Nephron progenitor cell (in vitro differentiated cells): Measurements from ENCODE around the gene SARDH.

ENCODE experiments used
- DNase-seq: peaks from one replicate; pipeline ENCODE4 v3.0.0; 2021
- H3K27ac Mint-ChIP-seq: 2 replicates; pipeline ENCODE4 v1.8.0; 2021; ENCODE audit warnings: mild to moderate bottlenecking, moderate library complexity, mixed read lengths
- H3K27me3 Mint-ChIP-seq: 2 replicates; pipeline ENCODE4 v1.8.0; 2021; ENCODE audit warnings: mild to moderate bottlenecking, low read depth, mixed read lengths; ENCODE audit not compliant: poor library complexity
- H3K36me3 Mint-ChIP-seq: 2 replicates; pipeline ENCODE4 v1.8.0; 2021; ENCODE audit warnings: low read depth, mixed read lengths
- H3K4me1 Mint-ChIP-seq: 2 replicates; pipeline ENCODE4 v1.8.0; 2021; ENCODE audit warnings: mixed read lengths
- H3K4me3 Mint-ChIP-seq: 2 replicates; pipeline ENCODE4 v1.8.0; 2021; ENCODE audit warnings: mild to moderate bottlenecking, moderate library complexity, mixed read lengths
- H3K9me3 Mint-ChIP-seq: 2 replicates; pipeline ENCODE4 v1.8.0; 2021; ENCODE audit warnings: mild to moderate bottlenecking, moderate library complexity, mixed read lengths
- TF ChIP-seq, protein P1 (sequence below): fragments of 200-600 bp; sonication (generic); IDR thresholded peaks from 2 replicates; pipeline ENCODE4 v1.5.0; 2021; ENCODE audit warnings: antibody characterized with exemption

SARDH gene

DNA sequence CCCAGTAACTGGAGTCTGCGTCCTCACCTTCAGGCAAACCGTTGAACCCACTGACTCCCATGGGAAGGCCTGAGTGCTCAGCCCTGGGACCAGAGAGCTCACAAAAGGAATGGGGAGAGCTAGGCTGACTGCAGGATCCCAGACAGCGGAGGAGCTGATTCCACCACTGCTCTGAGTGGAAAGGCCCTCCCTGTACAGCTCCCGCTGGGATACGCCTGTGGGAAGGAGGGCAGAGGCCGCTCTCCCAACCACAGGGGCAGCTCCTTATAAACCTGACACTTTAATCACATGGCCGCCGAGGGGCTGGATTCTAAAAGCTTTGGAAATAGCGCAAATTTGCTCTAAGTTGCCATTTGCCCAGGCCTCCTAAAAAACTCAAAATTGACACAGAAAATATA lies 64.9 kb downstream of the SARDH start:
- peaks cover 41% of the 10 kb centered on the region for H3K4me1 Mint-ChIP-seq
- TF ChIP-seq, protein P1, sequence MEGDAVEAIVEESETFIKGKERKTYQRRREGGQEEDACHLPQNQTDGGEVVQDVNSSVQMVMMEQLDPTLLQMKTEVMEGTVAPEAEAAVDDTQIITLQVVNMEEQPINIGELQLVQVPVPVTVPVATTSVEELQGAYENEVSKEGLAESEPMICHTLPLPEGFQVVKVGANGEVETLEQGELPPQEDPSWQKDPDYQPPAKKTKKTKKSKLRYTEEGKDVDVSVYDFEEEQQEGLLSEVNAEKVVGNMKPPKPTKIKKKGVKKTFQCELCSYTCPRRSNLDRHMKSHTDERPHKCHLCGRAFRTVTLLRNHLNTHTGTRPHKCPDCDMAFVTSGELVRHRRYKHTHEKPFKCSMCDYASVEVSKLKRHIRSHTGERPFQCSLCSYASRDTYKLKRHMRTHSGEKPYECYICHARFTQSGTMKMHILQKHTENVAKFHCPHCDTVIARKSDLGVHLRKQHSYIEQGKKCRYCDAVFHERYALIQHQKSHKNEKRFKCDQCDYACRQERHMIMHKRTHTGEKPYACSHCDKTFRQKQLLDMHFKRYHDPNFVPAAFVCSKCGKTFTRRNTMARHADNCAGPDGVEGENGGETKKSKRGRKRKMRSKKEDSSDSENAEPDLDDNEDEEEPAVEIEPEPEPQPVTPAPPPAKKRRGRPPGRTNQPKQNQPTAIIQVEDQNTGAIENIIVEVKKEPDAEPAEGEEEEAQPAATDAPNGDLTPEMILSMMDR = no peak
- H3K9me3 Mint-ChIP-seq = no peaks in the 10 kb centered on the region
- H3K27ac Mint-ChIP-seq = peak overlapping the region; percentile 71
- peak; percentile 49 for DNase-seq
- peaks cover 15% of the 10 kb centered on the region for H3K27me3 Mint-ChIP-seq
- no peak overlapping the region for H3K4me3 Mint-ChIP-seq
- peaks cover 10% of the 10 kb centered on the region for H3K36me3 Mint-ChIP-seq

DNA sequence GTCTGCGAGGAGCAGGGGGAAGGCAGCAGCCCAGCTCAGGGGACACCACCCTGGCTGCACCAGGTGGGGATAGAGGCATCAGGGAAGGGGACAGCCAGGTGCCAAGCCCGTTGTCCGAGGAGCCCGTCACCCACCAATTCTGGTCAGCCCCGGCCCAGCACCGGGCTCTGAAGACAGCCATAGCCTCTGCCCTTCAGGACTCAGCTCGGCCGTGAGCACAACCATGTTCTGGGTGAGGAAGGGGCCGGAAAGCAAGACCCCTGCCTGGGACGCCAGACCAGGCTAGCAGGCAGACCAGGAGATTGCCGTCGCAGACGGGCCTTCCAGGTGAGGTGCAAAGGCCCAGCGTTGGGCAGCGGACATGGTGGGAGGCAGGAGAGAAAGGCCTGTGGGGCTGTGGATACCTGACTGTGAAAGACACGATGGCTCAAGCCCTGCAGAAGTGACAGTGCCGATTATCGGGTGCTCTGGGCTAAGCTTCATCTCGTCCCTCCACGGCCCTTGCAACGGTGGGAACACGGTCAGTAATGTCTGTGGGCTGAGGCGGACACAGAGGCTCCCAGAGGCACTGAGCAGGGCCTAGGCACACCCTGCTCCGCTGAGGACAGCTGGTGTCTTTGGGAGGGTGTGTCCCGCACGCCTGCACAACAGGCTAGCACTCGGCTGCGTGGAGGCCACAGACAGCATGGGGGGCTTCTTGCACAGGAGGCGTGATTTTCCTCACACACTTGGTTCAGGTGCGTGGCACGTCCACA lies 65.5 kb downstream of the SARDH start:
- Mint-ChIP-seq H3K27me3 (peaks cover 15% of the 10 kb centered on the region), H3K4me1 (peaks cover 39% of the 10 kb centered on the region), H3K36me3 (peaks cover 10% of the 10 kb centered on the region), H3K27ac (peak overlapping the region; percentile 71), H3K9me3 (no peaks in the 10 kb centered on the region), H3K4me3 (no peak overlapping the region)
- TF ChIP-seq, protein P1 = no peak
- DNase-seq = no peak

DNA sequence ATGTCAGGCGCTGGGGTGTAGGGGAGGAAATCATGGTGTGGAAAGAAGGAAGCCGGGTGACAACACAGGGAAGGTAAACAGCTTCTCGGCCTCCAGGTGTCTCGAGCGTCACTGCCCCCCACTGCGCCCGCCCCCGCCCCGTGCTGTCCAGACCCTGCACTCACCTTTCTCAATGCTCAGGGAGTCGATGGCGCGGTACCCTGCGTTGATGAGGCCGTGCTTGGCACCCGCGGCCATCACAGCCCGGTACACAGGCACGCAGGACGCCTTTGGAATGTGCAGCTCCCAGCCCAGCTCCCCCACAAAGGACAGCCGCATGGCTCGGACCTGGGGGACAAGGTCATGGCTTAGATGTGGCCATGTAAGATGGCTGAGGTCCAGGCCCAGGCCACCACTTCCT lies 66.8 kb downstream of the SARDH start:
- Mint-ChIP-seq H3K4me1 (peaks cover 35% of the 10 kb centered on the region), H3K27ac (no peak overlapping the region), H3K27me3 (peaks cover 15% of the 10 kb centered on the region), H3K4me3 (no peak overlapping the region), H3K9me3 (no peaks in the 10 kb centered on the region), H3K36me3 (peaks cover 10% of the 10 kb centered on the region)
- TF ChIP-seq, protein P1 = no peak
- DNase-seq = no peak

DNA sequence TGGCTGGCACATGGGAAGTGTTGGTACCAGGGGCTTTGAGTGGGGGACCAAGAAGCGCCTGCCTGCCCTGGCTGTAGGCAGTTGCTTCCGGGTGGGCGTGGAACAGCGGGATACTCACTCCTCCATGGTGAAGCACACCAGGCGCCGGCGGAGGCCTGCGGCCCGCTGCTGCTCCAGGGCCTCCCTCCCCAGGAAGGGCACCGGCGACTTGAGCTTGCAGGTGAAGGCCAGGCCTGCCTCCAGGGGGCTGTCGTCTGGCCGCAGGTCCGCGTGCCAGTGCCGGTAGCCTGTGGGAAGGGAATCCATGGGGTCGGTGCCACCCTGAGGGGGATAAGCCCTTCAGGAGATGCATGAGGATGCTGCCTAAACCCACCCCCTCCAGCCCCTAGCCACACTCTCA lies 67.7 kb downstream of the SARDH start:
- peaks cover 10% of the 10 kb centered on the region for H3K36me3 Mint-ChIP-seq
- peaks cover 15% of the 10 kb centered on the region for H3K27me3 Mint-ChIP-seq
- H3K4me3 Mint-ChIP-seq = no peak overlapping the region
- TF ChIP-seq, protein P1 = no peak
- no peak overlapping the region for H3K27ac Mint-ChIP-seq
- no peak for DNase-seq
- peaks cover 29% of the 10 kb centered on the region for H3K4me1 Mint-ChIP-seq
- H3K9me3 Mint-ChIP-seq = no peaks in the 10 kb centered on the region

DNA sequence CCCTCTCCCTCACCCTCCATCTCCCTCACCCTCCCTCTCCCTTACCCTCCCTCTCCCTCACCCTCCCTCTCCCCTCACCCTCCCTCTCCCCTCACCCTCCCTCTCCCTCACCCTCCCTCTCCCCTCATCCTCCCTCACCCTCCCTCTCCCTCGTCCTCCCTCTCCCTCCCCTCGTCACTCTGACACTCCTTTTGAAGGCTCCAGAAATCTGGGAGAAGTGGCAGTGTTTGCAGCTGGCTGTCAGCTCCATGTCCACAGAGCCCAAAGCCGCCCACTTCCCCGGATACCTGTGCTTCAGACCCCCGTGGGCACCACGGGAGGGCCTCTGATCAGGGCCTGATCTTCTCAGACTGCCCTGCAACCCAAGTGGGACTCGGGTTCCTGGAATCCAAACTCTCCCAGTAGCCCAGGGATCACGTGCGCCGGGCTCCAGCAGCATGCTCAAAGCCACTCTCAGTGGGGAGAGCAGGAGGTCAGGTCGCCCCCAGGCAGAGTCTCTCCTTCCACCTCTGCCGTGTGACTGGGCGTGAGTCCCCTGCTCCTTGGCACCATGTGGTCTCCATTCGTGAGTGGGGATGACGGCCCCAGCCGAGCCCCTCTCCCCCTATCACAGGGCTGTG lies 68.9 kb downstream of the SARDH start:
- peaks cover 11% of the 10 kb centered on the region for H3K27me3 Mint-ChIP-seq
- H3K9me3 Mint-ChIP-seq = no peaks in the 10 kb centered on the region
- peaks cover 25% of the 10 kb centered on the region for H3K4me1 Mint-ChIP-seq
- no peak overlapping the region for H3K27ac Mint-ChIP-seq
- H3K4me3 Mint-ChIP-seq = no peak overlapping the region
- DNase-seq = no peak
- TF ChIP-seq, protein P1 = no peak
- peaks cover 5% of the 10 kb centered on the region for H3K36me3 Mint-ChIP-seq
